ENCODE data around the gene FKBP3. TPM values are rescaled to one million over a fixed set of nuclear protein-coding genes. Genes with fewer than 3 reads are reported as not detected.

Gene FKBP3
- total RNA-seq, 1 donor from 2014 or later: 77.0 TPM

DNA sequence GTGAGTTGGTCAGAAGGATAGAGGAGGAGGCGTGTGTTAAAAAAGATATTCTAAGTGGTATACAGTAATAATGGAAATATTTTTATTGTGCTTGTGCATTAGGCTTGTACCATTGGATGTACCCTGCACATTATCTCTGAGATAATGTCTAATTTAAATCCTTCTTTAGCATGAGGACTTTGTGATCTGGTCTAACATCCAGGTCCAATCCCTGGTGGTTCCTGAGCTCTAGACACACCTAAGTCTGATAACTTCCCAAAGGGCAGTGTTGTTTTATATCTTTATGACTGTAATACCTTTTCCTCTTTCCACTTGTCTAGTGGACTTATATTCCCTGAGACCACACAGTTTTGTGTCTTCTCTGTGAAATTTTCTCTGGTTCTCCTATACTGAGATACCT, 29.7 kb downstream of the FKBP3 start:
- no peak overlapping the region for H3K27ac Mint-ChIP-seq (ENCODE audit: unreplicated experiment)
- peaks cover 1% of the 10 kb centered on the region for H3K4me1 Mint-ChIP-seq (ENCODE audit: low read depth, unreplicated experiment)
- FAIRE-seq (no peak), DNase-seq (ENCODE audit: low read depth) (no peak)
- no peak overlapping the region for H3K9ac ChIP-seq (ENCODE audit: low read length)
- no peaks in the 10 kb centered on the region for H3K27me3 Mint-ChIP-seq (ENCODE audit: low read depth, unreplicated experiment)
- H3K4me3 Mint-ChIP-seq (ENCODE audit: unreplicated experiment): no peak overlapping the region
- no peak for TF ChIP-seq EZH2 (IDR thresholded peaks at IDR 0.05; ENCODE audit: insufficient read depth, low read length)
- TF ChIP-seq, protein P1, sequence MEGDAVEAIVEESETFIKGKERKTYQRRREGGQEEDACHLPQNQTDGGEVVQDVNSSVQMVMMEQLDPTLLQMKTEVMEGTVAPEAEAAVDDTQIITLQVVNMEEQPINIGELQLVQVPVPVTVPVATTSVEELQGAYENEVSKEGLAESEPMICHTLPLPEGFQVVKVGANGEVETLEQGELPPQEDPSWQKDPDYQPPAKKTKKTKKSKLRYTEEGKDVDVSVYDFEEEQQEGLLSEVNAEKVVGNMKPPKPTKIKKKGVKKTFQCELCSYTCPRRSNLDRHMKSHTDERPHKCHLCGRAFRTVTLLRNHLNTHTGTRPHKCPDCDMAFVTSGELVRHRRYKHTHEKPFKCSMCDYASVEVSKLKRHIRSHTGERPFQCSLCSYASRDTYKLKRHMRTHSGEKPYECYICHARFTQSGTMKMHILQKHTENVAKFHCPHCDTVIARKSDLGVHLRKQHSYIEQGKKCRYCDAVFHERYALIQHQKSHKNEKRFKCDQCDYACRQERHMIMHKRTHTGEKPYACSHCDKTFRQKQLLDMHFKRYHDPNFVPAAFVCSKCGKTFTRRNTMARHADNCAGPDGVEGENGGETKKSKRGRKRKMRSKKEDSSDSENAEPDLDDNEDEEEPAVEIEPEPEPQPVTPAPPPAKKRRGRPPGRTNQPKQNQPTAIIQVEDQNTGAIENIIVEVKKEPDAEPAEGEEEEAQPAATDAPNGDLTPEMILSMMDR (IDR thresholded peaks at IDR 0.05; ENCODE audit: insufficient read depth, low read depth, low read length): no peak
- no peaks in the 10 kb centered on the region for H3K4me1 ChIP-seq (ENCODE audit: insufficient read depth, low read length)
- peaks cover 6% of the 10 kb centered on the region for H3K36me3 Mint-ChIP-seq (ENCODE audit: low read depth, unreplicated experiment)
- H3K4me3 ChIP-seq (ENCODE audit: insufficient read depth, low read depth, low read length): no peak overlapping the region
- H3K4me2 ChIP-seq (ENCODE audit: low read length): no peak overlapping the region
- no peak overlapping the region for H3K27ac ChIP-seq (ENCODE audit: low read depth, low read length)
- no peak overlapping the region for H2AFZ ChIP-seq (ENCODE audit: low read depth, low read length)
- H3K27me3 ChIP-seq (ENCODE audit: insufficient read depth, low read length): no peaks in the 10 kb centered on the region
- H3K9me3 Mint-ChIP-seq (ENCODE audit: unreplicated experiment): no peaks in the 10 kb centered on the region
- peaks cover 24% of the 10 kb centered on the region for H3K79me2 ChIP-seq (ENCODE audit: insufficient read depth, low read length)
- no peaks in the 10 kb centered on the region for H3K9me3 ChIP-seq (ENCODE audit: insufficient read depth, low read depth, low read length)
- peaks cover 20% of the 10 kb centered on the region for H3K36me3 ChIP-seq (ENCODE audit: insufficient read depth, low read length)
- H4K20me1 ChIP-seq (ENCODE audit: insufficient read depth, low read length): peaks cover 3% of the 10 kb centered on the region

DNA sequence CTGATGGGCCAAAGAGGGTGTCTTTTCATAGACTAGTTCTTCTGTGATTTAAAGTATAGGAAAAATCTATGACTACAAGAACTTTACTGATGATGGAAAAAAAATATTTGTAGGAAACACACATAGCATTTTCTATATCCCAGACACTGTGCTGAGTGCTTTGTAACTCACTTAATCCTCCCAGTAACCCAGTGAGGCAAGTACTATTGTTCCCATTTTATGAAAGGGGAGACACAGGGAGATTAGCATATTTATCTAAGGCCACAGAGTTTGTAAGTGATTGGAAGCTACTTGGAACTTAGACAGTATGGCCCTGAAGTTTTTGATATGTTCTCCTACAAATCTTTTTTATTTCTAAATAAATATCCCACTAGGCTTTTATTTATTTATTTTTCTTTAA, 30.5 kb downstream of the FKBP3 start:
- Histone ChIP-seq H3K4me1 (ENCODE audit: insufficient read depth, low read length) (no peaks in the 10 kb centered on the region), H3K4me2 (ENCODE audit: low read length) (no peak overlapping the region), H3K9ac (ENCODE audit: low read length) (no peak overlapping the region), H3K4me3 (ENCODE audit: insufficient read depth, low read depth, low read length) (no peak overlapping the region), H3K36me3 (ENCODE audit: insufficient read depth, low read length) (peaks cover 19% of the 10 kb centered on the region), H4K20me1 (ENCODE audit: insufficient read depth, low read length) (peaks cover 3% of the 10 kb centered on the region), H3K27ac (ENCODE audit: low read depth, low read length) (no peak overlapping the region), H2AFZ (ENCODE audit: low read depth, low read length) (no peak overlapping the region), H3K9me3 (ENCODE audit: insufficient read depth, low read depth, low read length) (no peaks in the 10 kb centered on the region), H3K79me2 (ENCODE audit: insufficient read depth, low read length) (peaks cover 28% of the 10 kb centered on the region), H3K27me3 (ENCODE audit: insufficient read depth, low read length) (no peaks in the 10 kb centered on the region)
- DNase-seq (ENCODE audit: low read depth) (no peak), FAIRE-seq (no peak)
- H3K4me3 Mint-ChIP-seq (ENCODE audit: unreplicated experiment): no peak overlapping the region
- H3K27ac Mint-ChIP-seq (ENCODE audit: unreplicated experiment): no peak overlapping the region
- no peaks in the 10 kb centered on the region for H3K9me3 Mint-ChIP-seq (ENCODE audit: unreplicated experiment)
- H3K36me3 Mint-ChIP-seq (ENCODE audit: low read depth, unreplicated experiment): peaks cover 9% of the 10 kb centered on the region
- H3K27me3 Mint-ChIP-seq (ENCODE audit: low read depth, unreplicated experiment): no peaks in the 10 kb centered on the region
- H3K4me1 Mint-ChIP-seq (ENCODE audit: low read depth, unreplicated experiment): peaks cover 1% of the 10 kb centered on the region
- TF ChIP-seq, protein P1 (IDR thresholded peaks at IDR 0.05; ENCODE audit: insufficient read depth, low read depth, low read length): no peak
- no peak for TF ChIP-seq EZH2 (IDR thresholded peaks at IDR 0.05; ENCODE audit: insufficient read depth, low read length)

DNA sequence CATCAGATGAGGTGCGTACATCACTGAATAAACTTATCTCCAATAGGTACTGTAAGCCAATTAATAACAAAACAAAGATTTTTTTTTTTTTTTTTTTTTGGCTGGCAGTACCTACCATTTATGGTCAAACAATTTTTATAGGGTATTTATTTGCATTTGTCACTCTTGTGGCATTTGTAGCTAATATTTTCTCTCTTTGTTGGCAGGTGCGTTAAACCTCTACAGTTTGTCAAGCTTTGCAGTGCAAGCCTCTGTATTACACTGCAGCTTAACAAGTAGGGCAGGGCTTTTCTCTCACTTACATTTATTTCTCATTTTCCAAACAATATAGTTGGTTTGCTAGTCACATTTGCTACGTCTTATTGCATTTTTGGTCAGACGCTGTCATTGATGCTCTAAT, 38.1 kb downstream of the FKBP3 start:
- H3K4me2 ChIP-seq (ENCODE audit: low read length): no peak overlapping the region
- Mint-ChIP-seq H3K27ac (ENCODE audit: unreplicated experiment) (no peak overlapping the region), H3K9me3 (ENCODE audit: unreplicated experiment) (no peaks in the 10 kb centered on the region), H3K36me3 (ENCODE audit: low read depth, unreplicated experiment) (peaks cover 9% of the 10 kb centered on the region), H3K4me1 (ENCODE audit: low read depth, unreplicated experiment) (peaks cover 8% of the 10 kb centered on the region), H3K4me3 (ENCODE audit: unreplicated experiment) (no peak overlapping the region), H3K27me3 (ENCODE audit: low read depth, unreplicated experiment) (no peaks in the 10 kb centered on the region)
- H3K79me2 ChIP-seq (ENCODE audit: insufficient read depth, low read length): peaks cover 80% of the 10 kb centered on the region
- H3K27me3 ChIP-seq (ENCODE audit: insufficient read depth, low read length): no peaks in the 10 kb centered on the region
- no peak for DNase-seq (ENCODE audit: low read depth)
- no peak overlapping the region for H2AFZ ChIP-seq (ENCODE audit: low read depth, low read length)
- peaks cover 26% of the 10 kb centered on the region for H4K20me1 ChIP-seq (ENCODE audit: insufficient read depth, low read length)
- no peak overlapping the region for H3K4me3 ChIP-seq (ENCODE audit: insufficient read depth, low read depth, low read length)
- no peak overlapping the region for H3K9ac ChIP-seq (ENCODE audit: low read length)
- no peak overlapping the region for H3K27ac ChIP-seq (ENCODE audit: low read depth, low read length)
- H3K36me3 ChIP-seq (ENCODE audit: insufficient read depth, low read length): peaks cover 28% of the 10 kb centered on the region
- no peaks in the 10 kb centered on the region for H3K4me1 ChIP-seq (ENCODE audit: insufficient read depth, low read length)
- no peaks in the 10 kb centered on the region for H3K9me3 ChIP-seq (ENCODE audit: insufficient read depth, low read depth, low read length)
- FAIRE-seq: no peak
- TF ChIP-seq, protein P1 (IDR thresholded peaks at IDR 0.05; ENCODE audit: insufficient read depth, low read depth, low read length): no peak
- TF ChIP-seq EZH2 (IDR thresholded peaks at IDR 0.05; ENCODE audit: insufficient read depth, low read length): no peak

Measured in astrocyte (in vitro differentiated cells and primary cell).